GM18873 (cell line): ENCODE results near the gene TFIP11.
"Not testable (repeated sequence)": the region's sequence is repeated elsewhere in the genome, so short reads cannot be mapped to it uniquely, and the experiment has no call there.

Experiments
- ATAC-seq: cut with Tn5 transposase; IDR thresholded peaks from one replicate; pipeline ENCODE4 v1.9.1; 2021; ENCODE audit warnings: mild to moderate bottlenecking, moderate library complexity, moderate number of reproducible peaks; ENCODE audit not compliant: unreplicated experiment, low FRiP score

Gene TFIP11

GRCh38 chr22:26542831-26543230 lies 30.6 kb upstream of the TFIP11 start:
- ATAC-seq = no peak

GRCh38 chr22:26541167-26541819 lies 29.0 kb upstream of the TFIP11 start:
- ATAC-seq = no peak

- no peak for ATAC-seq
Observed at GRCh38 chr22:26540119-26540518, 27.8 kb upstream of the TFIP11 start.

- no peak for ATAC-seq
Observed at GRCh38 chr22:26536762-26537134, 24.5 kb upstream of the TFIP11 start.

- ATAC-seq = no peak
Observed at GRCh38 chr22:26536056-26536761, 23.9 kb upstream of the TFIP11 start.

GRCh38 chr22:26535603-26535908 lies 23.3 kb upstream of the TFIP11 start:
- no peak for ATAC-seq

GRCh38 chr22:26534874-26535602 lies 22.8 kb upstream of the TFIP11 start:
- ATAC-seq = no peak

GRCh38 chr22:26534171-26534855 lies 22.0 kb upstream of the TFIP11 start:
- no peak for ATAC-seq

GRCh38 chr22:26529345-26529744 lies 17.1 kb upstream of the TFIP11 start:
- no peak for ATAC-seq

- ATAC-seq = not testable (repeated sequence)
Observed at GRCh38 chr22:26528518-26528917, 16.2 kb upstream of the TFIP11 start.

GRCh38 chr22:26527574-26528465 lies 15.5 kb upstream of the TFIP11 start:
- no peak for ATAC-seq

- no peak for ATAC-seq
Observed at GRCh38 chr22:26527167-26527566, 14.9 kb upstream of the TFIP11 start.

- ATAC-seq = no peak
Observed at GRCh38 chr22:26525946-26526564, 13.8 kb upstream of the TFIP11 start.

GRCh38 chr22:26524870-26525269 lies 12.6 kb upstream of the TFIP11 start:
- ATAC-seq = no peak

- no peak for ATAC-seq
Observed at GRCh38 chr22:26522592-26522991, 10.3 kb upstream of the TFIP11 start.

GRCh38 chr22:26522012-26522411 lies 9.7 kb upstream of the TFIP11 start:
- no peak for ATAC-seq

- ATAC-seq = no peak
Observed at GRCh38 chr22:26517429-26517828, 5.2 kb upstream of the TFIP11 start.

- ATAC-seq = no peak
Observed at GRCh38 chr22:26516503-26516902, 4.2 kb upstream of the TFIP11 start.

- ATAC-seq = no peak
Observed at GRCh38 chr22:26515931-26516330, 3.7 kb upstream of the TFIP11 start.
